Measurements from ENCODE around the gene SPAG7. TPM values are rescaled to one million over a fixed set of nuclear protein-coding genes. Genes with fewer than 3 reads are reported as not detected.

SPAG7 gene
- polyA plus RNA-seq, 1 experiment, result 85.8 TPM

- H3K27me3 ChIP-seq (ENCODE audit: control insufficient read depth, insufficient read depth, low read length), result no peaks in the 10 kb centered on the region
- POLR2A ChIA-PET, result interaction anchor here (0.7 to 1.7 kb wide), 3 partner anchors 12 to 30 kb away, joined by 3 to 9 read pairs (median 3); partner anchors contain the start of gene SPAG7
- CTCF ChIA-PET, result interaction anchor here (1.0 to 2.7 kb wide), 9 partner anchors 14 to 123 kb away, joined by 3 to 17 read pairs (median 5); partner anchors contain the start of genes CAMTA2, INCA1 and KIF1C
- H3K36me3 ChIP-seq (ENCODE audit: control insufficient read depth, insufficient read depth, low read length), result peaks cover 22% of the 10 kb centered on the region
- no peak for DNase-seq (ENCODE audit: low read depth)
- H3K4me3 ChIP-seq (ENCODE audit: low read depth, low read length), result peak overlapping the region; percentile 72
- no peak for TF ChIP-seq CTCF (IDR thresholded peaks at IDR 0.05; ENCODE audit: insufficient read depth, low read depth, low read length)
These were observed 28.1 kb downstream of the SPAG7 start for GRCh38 chr17:4939546-4939795.

GRCh38 chr17:4938688-4939545 is 28.7 kb downstream of the SPAG7 start:
- H3K27me3 ChIP-seq (ENCODE audit: control insufficient read depth, insufficient read depth, low read length), result no peaks in the 10 kb centered on the region
- CTCF ChIA-PET, result interaction anchor here (1.0 to 2.7 kb wide), 7 partner anchors 22 to 123 kb away, joined by 3 to 17 read pairs (median 5); partner anchors contain the start of genes CAMTA2, INCA1 and KIF1C
- DNase-seq (ENCODE audit: low read depth), result no peak
- no peak for TF ChIP-seq CTCF (IDR thresholded peaks at IDR 0.05; ENCODE audit: insufficient read depth, low read depth, low read length)
- H3K4me3 ChIP-seq (ENCODE audit: low read depth, low read length), result peak overlapping the region; percentile 72
- peaks cover 21% of the 10 kb centered on the region for H3K36me3 ChIP-seq (ENCODE audit: control insufficient read depth, insufficient read depth, low read length)
- POLR2A ChIA-PET, result interaction anchor here (1.7 kb wide), 1 partner anchor 28 kb away, joined by 9 read pairs; the partner anchor contains the start of gene SPAG7

GRCh38 chr17:4938069-4938491 is 29.5 kb downstream of the SPAG7 start:
- POLR2A ChIA-PET, result no interaction called here

GRCh38 chr17:4937553-4937952 is 30.1 kb downstream of the SPAG7 start:
- ChIA-PET POLR2A (no interaction called here), CTCF (no interaction called here)
- Histone ChIP-seq H3K4me3 (ENCODE audit: low read depth, low read length) (no peak overlapping the region), H3K36me3 (ENCODE audit: control insufficient read depth, insufficient read depth, low read length) (peaks cover 17% of the 10 kb centered on the region), H3K27me3 (ENCODE audit: control insufficient read depth, insufficient read depth, low read length) (no peaks in the 10 kb centered on the region)
- DNase-seq (ENCODE audit: low read depth), result no peak
- no peak for TF ChIP-seq CTCF (IDR thresholded peaks at IDR 0.05; ENCODE audit: insufficient read depth, low read depth, low read length)

More at GRCh38 chr17:4938069-4938491, 29.5 kb downstream of the SPAG7 start:
- H3K27me3 ChIP-seq (ENCODE audit: control insufficient read depth, insufficient read depth, low read length), result no peaks in the 10 kb centered on the region
- CTCF ChIA-PET, result no interaction called here
- H3K36me3 ChIP-seq (ENCODE audit: control insufficient read depth, insufficient read depth, low read length), result peaks cover 21% of the 10 kb centered on the region
- TF ChIP-seq CTCF (IDR thresholded peaks at IDR 0.05; ENCODE audit: insufficient read depth, low read depth, low read length), result no peak
- H3K4me3 ChIP-seq (ENCODE audit: low read depth, low read length), result no peak overlapping the region
- no peak for DNase-seq (ENCODE audit: low read depth)

- POLR2A ChIA-PET, result no interaction called here
These were observed 31.2 kb downstream of the SPAG7 start for GRCh38 chr17:4936436-4936835.

More at GRCh38 chr17:4936436-4936835, 31.2 kb downstream of the SPAG7 start:
- no peak for TF ChIP-seq CTCF (IDR thresholded peaks at IDR 0.05; ENCODE audit: insufficient read depth, low read depth, low read length)
- Histone ChIP-seq H3K4me3 (ENCODE audit: low read depth, low read length) (no peak overlapping the region), H3K36me3 (ENCODE audit: control insufficient read depth, insufficient read depth, low read length) (peaks cover 14% of the 10 kb centered on the region), H3K27me3 (ENCODE audit: control insufficient read depth, insufficient read depth, low read length) (no peaks in the 10 kb centered on the region)
- no peak for DNase-seq (ENCODE audit: low read depth)
- CTCF ChIA-PET, result interaction anchor here (2.2 kb wide), 1 partner anchor 27 kb away, joined by 6 read pairs; no protein-coding TSS in a partner anchor

All from BJ (cell line).